Heart left ventricle (tissue), 13 donors: Measurements from ENCODE around the gene ANKLE2.

Experiments
- CTCF ChIP-seq, 12 donors: fragments of 200-600 bp; sonication (generic) in 4 of 12; IDR thresholded peaks; one replicate each; pipeline versions ENCODE4 v1.5.0 to v1.8.0; 2018 to 2022; ENCODE audit warnings: antibody characterized with exemption in 12 of 12, mild to moderate bottlenecking in 5 of 12
- POLR2A ChIP-seq, 2 donors: fragments of 450-650 bp; IDR thresholded peaks; one replicate each; pipeline ENCODE4 v1.6.1; 2017; ENCODE audit warnings: antibody characterized with exemption in 2 of 2, mild to moderate bottlenecking in 2 of 2, moderate library complexity in 2 of 2
- donor health status: ischemic (EF 13 %, LVEDD 7.1; RV severe dilation, severe dysfunction).
- donor health status: DM: no; HTN: yes; CAD: no.
- donor health status: DM: no; HTN: no; CAD: no.
- donor health status: ischemic (EF 25% LVEDD 6.9; RV normal size, moderate dysfunction).
- donor health status: ischemic (EF 25% LVEDD 5.7; RV mildly dilated, moderate dysfunction).
- donor health status: ischemic (EF 35%, LVEDD 5.7; RV mildly dilated, moderate dysfunction).
- donor health status: nonischemic (EF 11% LVEDD 7.7; RV severe dilation, severe dysfunction).
- donor health status: DM: yes; HTN: yes; CAD: no.
- donor health status: PGD.
- donor health status: ischemic (EF 29% LVEDD 5.4; RV normal size, mild dysfunction).
- donor health status: nonischemic (EF 23%, LVEDD 6.1; RV moderate dilation, normal function).

GRCh38 chr12:132717531-132718387 is 43.9 kb downstream of the ANKLE2 start:
- TF ChIP-seq CTCF (IDR thresholded peaks at IDR 0.05) (no peak), POLR2A (IDR thresholded peaks at IDR 0.05) (no peak)
